ENCODE data around the gene PNPLA3.

DNA sequence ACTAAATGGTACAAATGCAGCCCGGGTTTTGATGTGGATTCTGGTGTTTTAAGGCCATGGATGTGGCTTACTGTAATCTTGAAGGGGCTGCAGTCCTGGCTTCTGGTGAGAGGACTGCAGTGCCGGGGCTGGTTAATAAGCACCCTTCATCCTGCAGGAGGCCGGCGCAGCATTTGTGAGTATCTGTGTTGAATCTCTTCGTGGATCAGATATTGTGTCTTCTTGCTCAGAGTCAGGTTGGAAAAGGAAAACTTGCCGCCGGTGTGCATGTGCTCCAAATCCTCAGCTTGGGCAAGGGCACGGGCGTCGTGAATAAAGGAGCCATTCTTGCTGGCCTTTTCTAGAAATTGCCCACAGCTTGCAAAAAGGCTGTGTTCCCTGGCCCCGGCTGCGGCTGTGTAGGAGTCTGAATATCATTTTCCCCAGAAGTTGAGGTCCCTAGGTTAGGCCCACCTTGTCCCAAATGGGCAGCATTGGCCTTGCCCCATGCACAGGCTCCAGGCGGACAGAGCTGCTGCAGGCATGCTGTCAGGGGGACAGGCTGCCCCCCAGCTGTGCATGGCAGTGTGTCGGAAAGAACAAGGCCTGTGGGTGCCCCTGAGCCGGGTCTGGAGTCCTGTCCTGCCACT, 71.6 kb downstream of the PNPLA3 start:
- TF ChIP-seq, protein P1, sequence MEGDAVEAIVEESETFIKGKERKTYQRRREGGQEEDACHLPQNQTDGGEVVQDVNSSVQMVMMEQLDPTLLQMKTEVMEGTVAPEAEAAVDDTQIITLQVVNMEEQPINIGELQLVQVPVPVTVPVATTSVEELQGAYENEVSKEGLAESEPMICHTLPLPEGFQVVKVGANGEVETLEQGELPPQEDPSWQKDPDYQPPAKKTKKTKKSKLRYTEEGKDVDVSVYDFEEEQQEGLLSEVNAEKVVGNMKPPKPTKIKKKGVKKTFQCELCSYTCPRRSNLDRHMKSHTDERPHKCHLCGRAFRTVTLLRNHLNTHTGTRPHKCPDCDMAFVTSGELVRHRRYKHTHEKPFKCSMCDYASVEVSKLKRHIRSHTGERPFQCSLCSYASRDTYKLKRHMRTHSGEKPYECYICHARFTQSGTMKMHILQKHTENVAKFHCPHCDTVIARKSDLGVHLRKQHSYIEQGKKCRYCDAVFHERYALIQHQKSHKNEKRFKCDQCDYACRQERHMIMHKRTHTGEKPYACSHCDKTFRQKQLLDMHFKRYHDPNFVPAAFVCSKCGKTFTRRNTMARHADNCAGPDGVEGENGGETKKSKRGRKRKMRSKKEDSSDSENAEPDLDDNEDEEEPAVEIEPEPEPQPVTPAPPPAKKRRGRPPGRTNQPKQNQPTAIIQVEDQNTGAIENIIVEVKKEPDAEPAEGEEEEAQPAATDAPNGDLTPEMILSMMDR (IDR thresholded peaks at IDR 0.05; ENCODE audit: low read depth, low read length) = no peak
- TF ChIP-seq MYC (IDR thresholded peaks at IDR 0.05; ENCODE audit: low read depth, low read length) = no peak
- TF ChIP-seq POLR2A (IDR thresholded peaks at IDR 0.05; ENCODE audit: extremely low read depth, insufficient read length) = no peak
